HEK293 (cell line): ENCODE results near the gene SH2D4B.

ENCODE experiments used
- CTCF ChIA-PET: fragments of 350-600 bp; formaldehyde crosslinking; extraction: SDS; loops from one replicate; lab custom pipeline; 2021; ENCODE audit warnings: antibody characterized with exemption; lab: Yijun Ruan, JAX
- POLR2A ChIA-PET: fragments of 300-600 bp; formaldehyde crosslinking; extraction: SDS; loops from one replicate; lab custom pipeline; 2020; ENCODE audit warnings: antibody characterized with exemption, inconsistent platforms; lab: Yijun Ruan, JAX
- H3K27ac ChIP-seq: fragments of 200-500 bp; sonication (Bioruptor generic); 2 replicates; pipeline ENCODE4 v1.5.1; 2014; ENCODE audit warnings: low read depth, low read length, control low read depth, inconsistent platforms; ENCODE audit errors: extremely low read depth
- H3K36me3 ChIP-seq, 2 experiments: fragments of 200-500 bp in 1 of 2; sonication (Bioruptor generic) in 1 of 2; 1 replicate in 1 of 2; 2 replicates in 1 of 2; pipeline ENCODE4 v1.5.1; 2014 to 2017; ENCODE audit warnings: inconsistent platforms in 2 of 2, low read length in 2 of 2; ENCODE audit not compliant: control insufficient read depth in 2 of 2, insufficient read depth in 1 of 2
- H3K4me1 ChIP-seq: fragments of 200-500 bp; sonication (Bioruptor generic); 2 replicates; pipeline ENCODE4 v1.5.1; 2014; ENCODE audit warnings: mild to moderate bottlenecking, low read length, inconsistent platforms; ENCODE audit not compliant: control insufficient read depth, insufficient read depth
- H3K4me3 ChIP-seq: 2 replicates; pipeline ENCODE4 v1.5.1; 2011; ENCODE audit warnings: low read depth, mild to moderate bottlenecking, control low read depth, low read length, moderate library complexity
- H3K9me3 ChIP-seq: fragments of 200-500 bp; sonication (Bioruptor generic); 2 replicates; pipeline ENCODE4 v1.5.1; 2014; ENCODE audit warnings: low read depth, low read length, inconsistent platforms; ENCODE audit not compliant: control insufficient read depth, insufficient read depth
- CTCF ChIP-seq: fragments of 450-650 bp; formaldehyde crosslinking; IDR thresholded peaks from 2 replicates; pipeline ENCODE4 v1.5.1; 2016; ENCODE audit warnings: missing biosample characterization, missing genetic modification characterization
- GLIS1 ChIP-seq: fragments of 450-650 bp; formaldehyde crosslinking; IDR thresholded peaks from 2 replicates; pipeline ENCODE4 v1.5.1; 2016; ENCODE audit warnings: missing biosample characterization, missing genetic modification characterization
- ZIC2 ChIP-seq: fragments of 450-650 bp; formaldehyde crosslinking; IDR thresholded peaks from 2 replicates; pipeline ENCODE4 v1.5.1; 2016; ENCODE audit warnings: missing biosample characterization, missing genetic modification characterization
- ZNF133 ChIP-seq: fragments of 450-650 bp; formaldehyde crosslinking; IDR thresholded peaks from 2 replicates; pipeline ENCODE4 v1.5.1; 2016; ENCODE audit warnings: missing biosample characterization, missing genetic modification characterization
- ZNF140 ChIP-seq: fragments of 450-650 bp; formaldehyde crosslinking; IDR thresholded peaks from 2 replicates; pipeline ENCODE4 v1.5.1; 2016; ENCODE audit warnings: missing biosample characterization, missing genetic modification characterization
- ZNF18 ChIP-seq: fragments of 450-650 bp; formaldehyde crosslinking; IDR thresholded peaks from 2 replicates; pipeline ENCODE4 v1.5.1; 2016; ENCODE audit warnings: missing biosample characterization, missing genetic modification characterization
- ZNF211 ChIP-seq: fragments of 450-650 bp; formaldehyde crosslinking; IDR thresholded peaks from 2 replicates; pipeline ENCODE4 v1.5.1; 2016; ENCODE audit warnings: low read depth, missing biosample characterization, missing genetic modification characterization
- ZNF274 ChIP-seq, 2 experiments: fragments of 200-500 bp in 1 of 2; fragments of 450-650 bp in 1 of 2; sonication (Bioruptor generic) in 1 of 2; formaldehyde crosslinking in 1 of 2; IDR thresholded peaks; 2 replicates each; pipeline versions ENCODE4 v1.5.1 to v1.6.1; 2014 to 2016; ENCODE audit warnings: borderline replicate concordance in 1 of 2, inconsistent platforms in 1 of 2, low read length in 1 of 2, missing biosample characterization in 1 of 2, missing genetic modification characterization in 1 of 2
- ZNF280C ChIP-seq: fragments of 450-650 bp; formaldehyde crosslinking; IDR thresholded peaks from 2 replicates; pipeline ENCODE4 v1.5.1; 2016; ENCODE audit warnings: missing biosample characterization, missing genetic modification characterization
- ZNF324 ChIP-seq: fragments of 450-650 bp; formaldehyde crosslinking; IDR thresholded peaks from 2 replicates; pipeline ENCODE4 v1.5.1; 2016; ENCODE audit warnings: missing biosample characterization, missing genetic modification characterization
- ZNF341 ChIP-seq: fragments of 450-650 bp; formaldehyde crosslinking; IDR thresholded peaks from 2 replicates; pipeline ENCODE4; 2016; ENCODE audit warnings: low read depth, missing biosample characterization, missing genetic modification characterization
- ZNF549 ChIP-seq: fragments of 450-650 bp; IDR thresholded peaks from 2 replicates; pipeline ENCODE4 v1.5.1; 2018; ENCODE audit warnings: missing biosample characterization, missing genetic modification characterization, mild to moderate bottlenecking, inconsistent platforms, moderate library complexity
- ZNF555 ChIP-seq: fragments of 450-650 bp; formaldehyde crosslinking; conservative IDR thresholded peaks from 2 replicates; pipeline ENCODE4 v1.5.1; 2017; ENCODE audit warnings: missing biosample characterization, mild to moderate bottlenecking, missing genetic modification characterization, inconsistent platforms
- ZNF670 ChIP-seq: fragments of 450-650 bp; formaldehyde crosslinking; IDR thresholded peaks from 2 replicates; pipeline ENCODE4 v1.5.1; 2016; ENCODE audit warnings: missing biosample characterization, missing genetic modification characterization, low read depth
- ZNF768 ChIP-seq: fragments of 450-650 bp; formaldehyde crosslinking; IDR thresholded peaks from 2 replicates; pipeline ENCODE4 v1.5.1; 2018; ENCODE audit warnings: missing biosample characterization, mild to moderate bottlenecking, missing genetic modification characterization
- ZNF785 ChIP-seq: fragments of 450-650 bp; formaldehyde crosslinking; IDR thresholded peaks from 2 replicates; pipeline ENCODE4 v1.5.1; 2016; ENCODE audit warnings: missing biosample characterization, missing genetic modification characterization
- ZNF837 ChIP-seq: fragments of 450-650 bp; formaldehyde crosslinking; IDR thresholded peaks from 2 replicates; pipeline ENCODE4 v1.5.1; 2016; ENCODE audit warnings: missing biosample characterization, missing genetic modification characterization
- ZSCAN5A ChIP-seq: fragments of 450-650 bp; formaldehyde crosslinking; IDR thresholded peaks from 2 replicates; pipeline ENCODE4 v1.5.1; 2016; ENCODE audit warnings: missing biosample characterization, missing genetic modification characterization

Gene SH2D4B

GRCh38 chr10:80529604-80530003, 8.1 kb upstream of the SH2D4B start:
- ChIA-PET CTCF (no interaction called here), POLR2A (no interaction called here)
- Histone ChIP-seq H3K27ac (no peak overlapping the region), H3K4me3 (no peak overlapping the region), H3K4me1 (no peaks in the 10 kb centered on the region), H3K9me3 (no peaks in the 10 kb centered on the region), H3K36me3 (no peaks in the 10 kb centered on the region)
- TF ChIP-seq ZNF18 (no peak), ZNF837 (tag by site-specific recombination) (no peak), ZNF785 (tag by site-specific recombination) (no peak), ZNF555 (no peak), ZNF280C (no peak), ZNF140 (tag by site-specific recombination) (no peak), ZNF549 (no peak), ZNF211 (tag by site-specific recombination) (no peak), ZNF341 (tag by site-specific recombination) (no peak), ZNF768 (no peak), ZNF274 (IDR thresholded peaks at IDR 0.05; ENCODE audit: low read length) (no peak), ZNF274 (tag by site-specific recombination; IDR thresholded peaks at IDR 0.05; ENCODE audit: borderline replicate concordance) (no peak), ZNF133 (tag by site-specific recombination) (no peak)

GRCh38 chr10:80530251-80530650, 7.5 kb upstream of the SH2D4B start:
- ChIA-PET CTCF (no interaction called here), POLR2A (no interaction called here)
- no peaks in the 10 kb centered on the region for H3K4me1 ChIP-seq
- H3K4me3 ChIP-seq, result no peak overlapping the region
- H3K9me3 ChIP-seq, result no peaks in the 10 kb centered on the region
- H3K27ac ChIP-seq, result no peak overlapping the region
- TF ChIP-seq ZNF324 (tag by site-specific recombination) (no peak), CTCF (0 out of 2 replicates have a peak, but pooled peaks have one; percentile 17), ZSCAN5A (no peak), ZIC2 (tag by site-specific recombination) (peak; percentile 60), GLIS1 (tag by site-specific recombination) (peak; percentile 70), ZNF670 (no peak)
- H3K36me3 ChIP-seq, result no peaks in the 10 kb centered on the region
